ENCODE measurements around the gene SUMO3. TPM values are rescaled to one million over a fixed set of nuclear protein-coding genes. Genes with fewer than 3 reads are reported as not detected.

Gene SUMO3
- total RNA-seq, 4 donors from 2014 or later: 62.6 to 88.4 (median 67.4) TPM

- Histone ChIP-seq H3K36me3 (no peaks in the 10 kb centered on the region), H3K27me3 (no peaks in the 10 kb centered on the region), H3K9me3 (no peaks in the 10 kb centered on the region), H3K27ac (no peak overlapping the region), H3K4me3 (no peak overlapping the region), H3K4me1 (no peaks in the 10 kb centered on the region)
- TF ChIP-seq POLR2A (IDR thresholded peaks at IDR 0.05) (no peak), CTCF (IDR thresholded peaks at IDR 0.05) (no peak)
- intact Hi-C loops (cut with DNase I; ENCODE audit: low total_unique reads): no loop called here
- DNase-seq: no peak
Observed at GRCh38 chr21:44756423-44757185, 61.3 kb downstream of the SUMO3 start.

Other genes with a start within 250 kb of the SUMO3 start
- not detected for gene KRTAP10-4, start 244.3 kb downstream of the SUMO3 start, total RNA-seq
- not detected for gene KRTAP10-5, start 237.5 kb downstream of the SUMO3 start, total RNA-seq
- gene KRTAP10-6, start 225.6 kb downstream of the SUMO3 start, total RNA-seq: not detected
- not detected for gene KRTAP10-7, start 217.5 kb downstream of the SUMO3 start, total RNA-seq
- not detected for gene KRTAP10-8, start 206.0 kb downstream of the SUMO3 start, total RNA-seq
- gene KRTAP10-9, start 191.0 kb downstream of the SUMO3 start, total RNA-seq: not detected
- gene KRTAP10-10, start 180.7 kb downstream of the SUMO3 start, total RNA-seq: not detected
- gene KRTAP10-11, start 171.6 kb downstream of the SUMO3 start, total RNA-seq: not detected
- gene KRTAP12-4, start 163.4 kb downstream of the SUMO3 start, total RNA-seq: not detected
- not detected for gene KRTAP12-3, start 160.1 kb downstream of the SUMO3 start, total RNA-seq
- not detected for gene KRTAP12-2, start 151.1 kb downstream of the SUMO3 start, total RNA-seq
- 1 to 10 TPM in 1 of 4 donors, not detected in 3; 1.5 TPM for gene KRTAP12-1, start 135.9 kb downstream of the SUMO3 start, total RNA-seq
- not detected for gene KRTAP10-12, start 120.9 kb downstream of the SUMO3 start, total RNA-seq
- gene TSPEAR, start 106.5 kb downstream of the SUMO3 start, total RNA-seq: under 1 TPM in 3 of 4 donors, not detected in 1; 0.18 to 0.69 (median 0.51) TPM
- gene UBE2G2, start 16.2 kb downstream of the SUMO3 start, total RNA-seq: 10 to 100 TPM; 38.4 to 75.1 (median 67.4) TPM
- 100 to 1,000 TPM; 108 to 202 (median 146) TPM for gene PTTG1IP, start 55.6 kb upstream of the SUMO3 start, total RNA-seq
- gene ITGB2, start 102.8 kb upstream of the SUMO3 start, total RNA-seq: 10 to 100 TPM; 20.2 to 46.8 (median 21.0) TPM
- 10 to 100 TPM in 2 of 4 donors, 1 to 10 TPM in 1, not detected in 1; 8.6 to 24.3 (median 10.5) TPM for gene SLX9, start 122.0 kb upstream of the SUMO3 start, total RNA-seq